Muscle of leg (tissue), 11 donors: Measurements from ENCODE around the gene ITGA6. TPM values are rescaled to one million over a fixed set of nuclear protein-coding genes. Genes with fewer than 3 reads are reported as not detected.
"Not testable (repeated sequence)": the region's sequence is repeated elsewhere in the genome, so short reads cannot be mapped to it uniquely, and the experiment has no call there.

Source experiments
- DNase-seq: peaks from one replicate; pipeline ENCODE4 v3.0.0; 2013
- H3K27ac ChIP-seq: one replicate; pipeline ENCODE4 v1.5.1; 2013; ENCODE audit warnings: mild to moderate bottlenecking, low read length, control low read depth
- H3K27me3 ChIP-seq: one replicate; pipeline ENCODE4 v1.6.1; 2013; ENCODE audit warnings: low read length; ENCODE audit not compliant: control insufficient read depth, insufficient read depth
- H3K36me3 ChIP-seq: one replicate; pipeline ENCODE4 v1.6.1; 2013; ENCODE audit warnings: low read length; ENCODE audit not compliant: control insufficient read depth, insufficient read depth
- H3K4me1 ChIP-seq: one replicate; pipeline ENCODE4 v1.6.1; 2013; ENCODE audit warnings: low read length; ENCODE audit not compliant: control insufficient read depth, insufficient read depth
- H3K4me3 ChIP-seq: one replicate; pipeline ENCODE4 v1.5.1; 2013; ENCODE audit warnings: low read length, control low read depth
- H3K9me3 ChIP-seq: replicated peaks from 2 replicates; pipeline ENCODE4 v1.6.1; 2013; ENCODE audit warnings: low read depth, low read length; ENCODE audit not compliant: control insufficient read depth
- WGBS: methylation state at CpG from one replicate; pipeline ENCODE4 v1.1.5; 2013; ENCODE audit warnings: missing lambda C conversion rate; ENCODE audit not compliant: insufficient coverage; 5-methylcytosine and 5-hydroxymethylcytosine counted together
- polyA plus RNA-seq, 8 donors: library from polyadenylated mRNA; unstranded; fragments of 120-200 nt; gene quantifications; one replicate each; pipeline versions ENCODE4 v1.2.1 to v1.2.3, GENCODE V29; 2013; ENCODE audit warnings: inconsistent platforms in 1 of 8, low replicate concordance in 1 of 8; ENCODE audit not compliant: insufficient read length in 8 of 8, insufficient read depth in 1 of 8
- total RNA-seq: library from RNA; stranded (reverse); fragments of 120-200 nt; gene quantifications from one replicate; pipeline ENCODE4 v1.2.4, GENCODE V29; 2013

ITGA6 gene
- total and polyA plus RNA-seq, 9 donors, result 61.6 to 99.0 (median 77.3) TPM

DNA sequence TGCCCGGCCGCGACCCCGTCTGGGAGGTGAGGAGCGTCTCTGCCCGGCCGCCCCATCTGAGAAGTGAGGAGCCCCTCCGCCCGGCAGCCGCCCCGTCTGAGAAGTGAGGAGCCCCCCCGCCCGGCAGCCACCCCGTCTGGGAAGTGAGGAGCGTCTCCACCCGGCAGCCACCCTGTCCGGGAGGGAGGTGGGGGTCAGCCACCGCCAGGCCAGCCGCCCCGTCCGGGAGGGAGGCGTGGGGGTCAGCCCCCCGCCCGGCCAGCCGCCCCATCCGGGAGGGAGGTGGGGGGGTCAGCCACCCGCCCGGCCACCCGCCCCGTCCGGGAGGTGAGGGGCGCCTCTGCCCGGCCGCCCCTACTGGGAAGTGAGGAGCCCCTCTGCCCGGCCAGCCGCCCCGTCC is 110.5 kb downstream of the ITGA6 start:
- DNase-seq, H3K4me1 ChIP-seq, H3K27me3 ChIP-seq, H3K4me3 ChIP-seq, H3K36me3 ChIP-seq, H3K27ac ChIP-seq, H3K9me3 ChIP-seq: not testable (repeated sequence)
- WGBS, result 100% methylated on average over 3 of the region's 37 CpGs

DNA sequence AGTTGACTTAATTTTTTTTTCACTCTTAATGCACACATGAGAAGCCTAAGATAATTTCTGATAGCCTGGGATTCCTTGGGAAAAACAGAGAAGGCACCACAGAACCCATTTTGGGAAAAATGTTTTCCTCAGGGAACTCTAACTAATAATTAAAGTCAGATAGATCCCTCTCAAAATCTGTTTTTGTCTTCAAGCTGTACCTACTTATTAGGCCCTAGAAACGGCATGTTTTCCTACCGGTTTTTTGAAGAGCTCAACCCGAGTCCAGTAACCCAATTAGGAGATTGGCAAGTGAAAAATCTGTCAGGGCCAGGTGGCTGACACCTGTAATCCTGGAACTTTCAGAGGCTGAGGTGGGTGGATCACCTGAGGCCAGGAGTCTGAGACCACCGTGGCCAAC is 112.4 kb downstream of the ITGA6 start:
- no CpG with 5 or more reads among the region's 4 CpGs for WGBS
- no peaks in the 10 kb centered on the region for H3K36me3 ChIP-seq
- H3K4me3 ChIP-seq, result no peak overlapping the region
- H3K4me1 ChIP-seq, result no peaks in the 10 kb centered on the region
- no peak overlapping the region for H3K27ac ChIP-seq
- no peak for DNase-seq
- H3K27me3 ChIP-seq, result no peaks in the 10 kb centered on the region
- peaks cover 4% of the 10 kb centered on the region for H3K9me3 ChIP-seq

DNA sequence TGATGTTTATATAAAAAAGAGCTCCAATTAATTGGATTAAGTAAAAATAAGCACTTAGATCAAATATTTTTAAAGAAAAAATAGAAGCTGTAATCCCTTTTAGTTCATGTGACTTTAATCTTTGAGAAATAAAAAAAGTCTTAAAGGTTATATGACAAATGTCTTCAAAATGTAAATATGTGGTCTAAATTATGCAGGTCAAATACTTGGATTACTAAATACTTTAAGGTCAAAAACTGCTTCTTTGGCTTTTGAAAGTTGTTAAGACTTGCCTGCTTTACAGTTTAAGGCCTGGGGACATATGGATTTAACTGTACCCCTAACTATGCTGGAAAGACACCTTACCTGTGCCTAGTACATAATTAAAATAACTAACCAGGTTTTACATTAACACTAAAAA is 113.0 kb downstream of the ITGA6 start:
- Histone ChIP-seq H3K9me3 (peaks cover 2% of the 10 kb centered on the region), H3K4me1 (no peaks in the 10 kb centered on the region), H3K4me3 (no peak overlapping the region), H3K27ac (no peak overlapping the region), H3K36me3 (no peaks in the 10 kb centered on the region), H3K27me3 (no peaks in the 10 kb centered on the region)
- no peak for DNase-seq

DNA sequence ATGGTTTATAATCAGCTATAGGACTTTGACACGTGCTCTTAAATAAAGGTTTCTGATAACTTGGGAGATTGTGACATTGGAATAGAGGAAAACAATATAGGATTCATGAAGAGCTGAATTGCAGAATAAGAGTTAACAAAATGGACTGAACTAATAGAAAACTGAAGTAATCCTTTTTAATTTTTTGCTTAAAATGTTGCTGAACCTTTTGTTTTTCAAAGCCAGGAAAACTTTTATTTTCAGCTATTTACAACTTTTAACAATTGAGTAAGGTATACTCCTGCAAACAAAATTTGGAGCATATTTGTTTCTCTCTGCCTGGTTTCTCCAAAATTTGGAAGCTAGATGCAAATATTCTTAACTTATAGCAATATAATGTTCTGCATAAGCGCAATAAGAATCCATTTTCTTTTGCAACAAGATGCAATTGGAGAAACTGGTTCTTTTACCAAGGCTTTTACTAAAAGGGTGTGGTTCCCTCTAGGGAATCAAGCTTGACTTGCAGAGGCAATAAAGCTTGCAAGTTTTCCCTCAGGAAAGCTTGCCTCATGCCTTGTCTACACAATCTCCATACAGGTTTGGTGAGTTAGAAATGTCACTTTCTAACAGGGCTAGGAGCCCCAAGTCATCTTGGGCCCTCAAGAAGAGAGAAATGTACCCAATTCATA is 118.2 kb downstream of the ITGA6 start:
- H3K27me3 ChIP-seq, result no peaks in the 10 kb centered on the region
- no peak overlapping the region for H3K27ac ChIP-seq
- H3K36me3 ChIP-seq, result no peaks in the 10 kb centered on the region
- no peak overlapping the region for H3K4me3 ChIP-seq
- no peak for DNase-seq
- H3K4me1 ChIP-seq, result no peaks in the 10 kb centered on the region
- H3K9me3 ChIP-seq, result peaks cover 8% of the 10 kb centered on the region
- no CpG with 5 or more reads among the region's 2 CpGs for WGBS

DNA sequence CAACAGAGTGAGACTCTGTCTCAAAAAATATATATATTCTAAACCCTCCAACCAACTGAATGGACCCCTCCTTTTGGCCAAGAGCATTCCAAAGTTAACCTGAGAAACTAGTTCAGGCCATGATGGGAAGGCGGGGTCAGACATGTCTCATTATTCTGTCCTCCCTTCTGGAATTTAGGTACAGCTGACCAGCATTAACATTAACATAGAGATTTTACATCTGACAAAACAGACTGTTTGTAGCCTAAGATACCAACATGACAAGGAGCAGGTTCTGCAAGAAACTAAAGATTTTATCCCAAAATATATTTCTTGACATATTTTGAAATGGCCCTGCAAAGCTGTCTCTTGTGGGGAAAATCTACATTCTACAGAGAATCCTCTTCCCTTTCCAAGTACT is 121.7 kb downstream of the ITGA6 start:
- no peaks in the 10 kb centered on the region for H3K36me3 ChIP-seq
- WGBS, result no CpG with 5 or more reads among the region's 1 CpG
- DNase-seq, result no peak
- no peak overlapping the region for H3K4me3 ChIP-seq
- H3K4me1 ChIP-seq, result no peaks in the 10 kb centered on the region
- H3K9me3 ChIP-seq, result peaks cover 8% of the 10 kb centered on the region
- no peak overlapping the region for H3K27ac ChIP-seq
- H3K27me3 ChIP-seq, result no peaks in the 10 kb centered on the region

DNA sequence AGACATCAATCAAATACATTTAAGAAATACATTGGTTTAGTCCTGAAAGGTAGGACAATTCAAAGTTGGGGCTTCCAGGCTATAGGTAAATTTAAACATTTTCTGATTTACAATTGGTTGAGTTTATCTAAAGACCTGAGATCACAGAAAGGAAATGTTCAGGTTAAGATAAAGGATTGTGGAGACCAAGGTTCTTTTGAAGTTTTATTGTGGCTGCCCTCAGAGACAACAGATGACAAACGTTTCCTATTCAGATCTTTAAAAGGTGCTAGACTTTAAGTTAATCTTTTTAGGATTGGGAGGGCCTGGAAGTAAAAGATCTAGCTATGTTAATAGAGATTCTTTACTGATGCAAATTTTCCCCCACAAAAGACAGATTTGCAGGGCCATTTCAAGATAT is 122.4 kb downstream of the ITGA6 start:
- H3K9me3 ChIP-seq, H3K4me3 ChIP-seq, H3K4me1 ChIP-seq, H3K27ac ChIP-seq, DNase-seq, H3K36me3 ChIP-seq, H3K27me3 ChIP-seq: not testable (repeated sequence)
- WGBS, result no CpG with 5 or more reads among the region's 1 CpG

DNA sequence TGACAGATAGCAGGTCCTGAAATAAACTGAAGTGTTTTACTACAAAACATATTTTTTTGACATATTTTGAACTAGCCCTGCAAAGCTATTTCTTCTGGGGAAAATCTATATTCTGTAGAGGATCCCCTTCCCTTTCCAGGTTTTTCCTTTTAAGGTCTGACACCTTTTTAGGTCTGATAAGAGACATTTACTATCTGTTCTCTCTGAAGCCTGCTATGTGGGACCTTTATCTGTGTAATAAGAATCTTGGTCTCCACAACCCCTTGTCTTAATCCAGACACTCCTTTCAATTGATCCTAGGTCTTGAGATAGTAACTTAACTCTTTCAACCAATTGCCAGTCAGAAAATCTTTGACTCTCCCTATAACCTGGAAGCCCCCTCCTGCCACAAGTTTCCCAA is 123.0 kb downstream of the ITGA6 start:
- DNase-seq, result no peak
- Histone ChIP-seq H3K27me3 (no peaks in the 10 kb centered on the region), H3K27ac (no peak overlapping the region), H3K36me3 (no peaks in the 10 kb centered on the region), H3K9me3 (peaks cover 8% of the 10 kb centered on the region), H3K4me3 (no peak overlapping the region), H3K4me1 (peaks cover 3% of the 10 kb centered on the region)

DNA sequence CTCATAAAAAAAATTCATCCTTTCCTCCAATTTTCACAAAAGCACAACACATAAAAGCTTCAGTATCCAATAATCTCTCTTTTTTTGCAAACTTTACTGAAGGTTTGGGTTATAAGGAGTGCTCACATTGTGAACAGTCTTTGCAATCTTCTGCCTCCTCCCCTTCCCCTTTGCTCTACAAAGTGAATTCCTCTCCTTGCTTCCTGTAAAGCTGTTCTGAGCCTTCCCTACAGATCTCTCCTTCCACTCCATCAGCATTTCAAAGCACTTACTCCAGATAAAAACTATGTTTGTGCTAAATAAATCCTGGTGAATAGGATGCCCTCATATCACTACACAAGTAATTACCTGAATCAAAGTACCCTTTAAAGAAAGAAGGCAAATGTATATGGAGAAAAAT is 123.9 kb downstream of the ITGA6 start:
- peaks cover 4% of the 10 kb centered on the region for H3K4me1 ChIP-seq
- peaks cover 8% of the 10 kb centered on the region for H3K9me3 ChIP-seq
- H3K27me3 ChIP-seq, result no peaks in the 10 kb centered on the region
- DNase-seq, result no peak
- H3K27ac ChIP-seq, result no peak overlapping the region
- no peak overlapping the region for H3K4me3 ChIP-seq
- H3K36me3 ChIP-seq, result no peaks in the 10 kb centered on the region

DNA sequence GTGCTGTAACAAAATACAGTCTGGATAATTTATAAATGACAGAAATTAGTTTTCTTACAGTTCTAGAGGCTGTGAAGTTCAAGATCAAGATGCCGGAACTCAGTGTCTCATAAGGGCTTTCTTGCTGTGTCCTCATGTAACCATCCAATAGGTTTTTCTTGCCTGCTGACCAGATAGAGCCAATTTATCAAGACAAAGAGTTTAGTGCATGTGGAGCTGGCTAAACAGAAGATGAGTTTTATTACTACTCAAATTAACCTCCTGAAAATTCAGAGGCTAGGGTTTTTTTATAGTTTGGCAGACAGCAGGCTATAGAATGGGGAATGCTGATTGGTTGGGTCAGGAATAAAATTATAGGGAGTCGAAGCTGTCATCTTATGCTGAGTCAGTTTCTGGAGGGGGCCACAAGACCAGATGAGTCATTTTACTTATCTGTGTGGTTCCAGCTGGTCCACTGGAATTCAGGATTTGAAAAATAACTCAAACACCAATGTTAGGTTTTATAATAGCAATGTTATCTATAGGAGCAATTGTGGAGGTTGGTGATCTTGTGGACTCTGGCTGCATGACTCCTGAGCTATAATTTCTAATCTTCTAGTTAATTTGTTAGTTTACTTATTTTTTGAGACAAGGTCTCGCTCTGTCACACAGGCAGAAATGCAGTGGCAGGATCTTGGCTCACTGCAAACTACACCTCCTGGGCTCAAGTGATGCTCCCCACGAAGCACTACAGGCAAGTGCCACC is 125.3 kb downstream of the ITGA6 start:
- Histone ChIP-seq H3K36me3 (no peaks in the 10 kb centered on the region), H3K27me3 (no peaks in the 10 kb centered on the region), H3K4me3 (no peak overlapping the region), H3K27ac (no peak overlapping the region), H3K9me3 (peaks cover 3% of the 10 kb centered on the region), H3K4me1 (peaks cover 9% of the 10 kb centered on the region)
- no peak for DNase-seq
- 77% methylated on average over 3 of the region's 4 CpGs for WGBS

DNA sequence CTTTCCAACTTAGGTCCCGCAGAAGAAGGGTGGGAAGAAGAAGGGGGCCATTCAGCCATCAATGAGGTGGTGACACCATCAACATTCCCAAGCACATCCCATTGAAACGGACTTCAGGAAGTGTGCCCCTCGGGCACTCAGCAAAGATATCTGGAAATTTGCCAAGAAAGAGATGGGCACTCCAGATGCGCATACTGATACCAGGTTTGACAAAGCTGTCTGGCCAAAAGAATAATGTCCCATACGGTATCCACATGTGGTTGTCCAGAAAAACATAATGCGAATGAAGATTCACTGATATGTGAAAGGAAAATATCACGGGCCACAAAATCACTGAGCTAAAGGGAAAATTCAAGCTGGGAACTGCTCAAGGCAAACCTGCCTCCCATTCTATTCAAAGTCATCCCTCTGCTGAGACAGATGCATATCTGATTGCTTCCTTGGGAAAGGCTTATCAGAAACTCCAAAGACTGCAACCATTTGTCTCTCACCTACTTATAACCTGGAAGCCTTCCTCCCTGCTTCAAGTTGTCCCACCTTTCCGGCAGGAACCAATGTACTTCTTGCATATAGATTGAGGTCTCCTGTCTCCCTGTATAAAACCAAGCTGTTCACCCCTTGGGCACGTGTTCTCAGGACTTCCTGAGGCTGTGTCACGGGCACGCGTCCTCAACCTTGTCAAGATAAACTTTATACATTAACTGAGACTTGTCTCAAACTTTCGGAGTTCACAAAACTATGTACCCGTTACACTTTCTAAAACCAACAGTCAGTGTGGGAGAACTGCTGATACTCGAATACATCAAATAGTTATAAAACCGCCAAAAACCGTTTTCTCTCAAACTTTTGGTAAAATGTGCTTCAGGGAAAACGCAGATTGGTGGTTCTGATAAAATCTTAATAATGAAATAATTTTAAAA is 127.2 kb downstream of the ITGA6 start:
- peak overlapping the region; percentile 83 for H3K4me3 ChIP-seq
- H3K9me3 ChIP-seq, result no peaks in the 10 kb centered on the region
- no peak overlapping the region for H3K27ac ChIP-seq
- DNase-seq, result peak; percentile 11
- 72% methylated on average over 5 of the region's 18 CpGs for WGBS
- H3K36me3 ChIP-seq, result no peaks in the 10 kb centered on the region
- peaks cover 9% of the 10 kb centered on the region for H3K4me1 ChIP-seq
- H3K27me3 ChIP-seq, result no peaks in the 10 kb centered on the region
